NCI-H526 (cell line): ENCODE data around the gene KRTAP5-1.

Source experiments
- DNase-seq, 2 experiments: peaks; one replicate each; lab custom pipeline; 2025; lab: John Stamatoyannopoulos, UW

KRTAP5-1 gene

GRCh38 chr11:1559111-1559951 is 25.8 kb downstream of the KRTAP5-1 start:
- peak; percentile 50 to 87 for DNase-seq

GRCh38 chr11:1558775-1559110 is 26.3 kb downstream of the KRTAP5-1 start:
- no peak for DNase-seq

- DNase-seq = no peak
These were observed 26.9 kb downstream of the KRTAP5-1 start for GRCh38 chr11:1557904-1558774.

- DNase-seq = no peak
These were observed 27.8 kb downstream of the KRTAP5-1 start for GRCh38 chr11:1557051-1557884.

GRCh38 chr11:1556278-1556902 is 28.7 kb downstream of the KRTAP5-1 start:
- no peak for DNase-seq

- no peak for DNase-seq
These were observed 29.4 kb downstream of the KRTAP5-1 start for GRCh38 chr11:1555713-1556153.

GRCh38 chr11:1554981-1555712 is 29.9 kb downstream of the KRTAP5-1 start:
- no peak for DNase-seq

GRCh38 chr11:1553808-1554594 is 31.1 kb downstream of the KRTAP5-1 start:
- peak; percentile 18 to 51 for DNase-seq

GRCh38 chr11:1549338-1550330 is 35.4 kb downstream of the KRTAP5-1 start:
- no peak for DNase-seq

GRCh38 chr11:1548221-1549070 is 36.6 kb downstream of the KRTAP5-1 start:
- DNase-seq = peak; percentile 49 to 82

- DNase-seq = peak in 1 of 2 experiments; percentile 49
These were observed 37.5 kb downstream of the KRTAP5-1 start for GRCh38 chr11:1547467-1548098.

GRCh38 chr11:1546536-1547466 is 38.3 kb downstream of the KRTAP5-1 start:
- DNase-seq = peak in 1 of 2 experiments; percentile 89

- DNase-seq = peak in 1 of 2 experiments; percentile 67
These were observed 39.0 kb downstream of the KRTAP5-1 start for GRCh38 chr11:1546077-1546535.

- DNase-seq = no peak
These were observed 39.7 kb downstream of the KRTAP5-1 start for GRCh38 chr11:1545432-1545831.

- DNase-seq = no peak
These were observed 40.5 kb downstream of the KRTAP5-1 start for GRCh38 chr11:1544536-1544935.
